H4 (cell line): Measurements from ENCODE around the gene SMARCAL1. TPM values are rescaled to one million over a fixed set of nuclear protein-coding genes. Genes with fewer than 3 reads are reported as not detected.

Experiments
- DNase-seq: peaks from one replicate; pipeline ENCODE4 v3.0.0-alpha.2; 2015; ENCODE audit warnings: low spot score
- total RNA-seq: library from RNA; depleted of rRNA; stranded (reverse); fragments of >200 nt; shearing (Covaris generic); gene quantifications from 2 replicates; pipeline ENCODE4 v1.2.3, GENCODE V29; 2014

Gene SMARCAL1
- total RNA-seq, 1 experiment from 2014 or later = 5.2 TPM

- peak; percentile 11 for DNase-seq
Measured at GRCh38 chr2:216426938-216427337, 14.7 kb downstream of the SMARCAL1 start.

DNA sequence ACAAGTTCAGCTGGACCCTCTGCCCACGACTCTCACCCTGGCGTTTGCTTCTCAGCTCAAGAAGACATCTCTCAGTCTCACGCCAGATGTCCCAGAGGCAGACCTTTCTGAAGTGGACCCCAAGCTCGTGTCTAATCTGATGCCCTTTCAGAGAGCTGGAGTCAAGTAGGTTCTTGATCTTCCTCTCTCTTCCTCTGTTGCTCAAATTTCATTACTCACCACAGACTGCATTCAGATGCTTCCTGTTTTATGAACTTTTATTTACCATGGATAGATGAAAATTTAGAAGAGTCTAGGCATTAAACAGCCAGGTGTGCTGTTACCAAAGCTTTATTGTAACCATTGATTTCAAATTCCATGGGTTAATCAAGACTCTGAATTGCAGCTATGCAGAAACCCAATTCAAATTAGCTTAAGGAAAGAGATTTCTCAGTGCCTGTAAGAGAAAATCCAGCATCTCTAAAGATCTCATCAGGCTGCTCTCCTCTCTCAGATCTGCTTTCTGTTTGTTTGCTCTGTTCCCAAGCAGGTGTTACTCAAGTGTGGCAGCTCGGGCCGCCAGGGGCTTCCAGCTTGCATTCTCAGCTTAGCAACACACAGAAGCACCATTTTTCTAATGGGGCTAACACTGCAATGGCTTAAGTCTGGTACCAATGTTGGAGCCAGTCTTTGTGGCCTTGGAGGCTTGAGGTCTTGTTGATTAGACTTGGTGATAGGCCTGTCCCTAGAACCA lies 16.5 kb downstream of the SMARCAL1 start:
- no peak for DNase-seq

GRCh38 chr2:216429428-216429827 lies 17.1 kb downstream of the SMARCAL1 start:
- DNase-seq = no peak

DNA sequence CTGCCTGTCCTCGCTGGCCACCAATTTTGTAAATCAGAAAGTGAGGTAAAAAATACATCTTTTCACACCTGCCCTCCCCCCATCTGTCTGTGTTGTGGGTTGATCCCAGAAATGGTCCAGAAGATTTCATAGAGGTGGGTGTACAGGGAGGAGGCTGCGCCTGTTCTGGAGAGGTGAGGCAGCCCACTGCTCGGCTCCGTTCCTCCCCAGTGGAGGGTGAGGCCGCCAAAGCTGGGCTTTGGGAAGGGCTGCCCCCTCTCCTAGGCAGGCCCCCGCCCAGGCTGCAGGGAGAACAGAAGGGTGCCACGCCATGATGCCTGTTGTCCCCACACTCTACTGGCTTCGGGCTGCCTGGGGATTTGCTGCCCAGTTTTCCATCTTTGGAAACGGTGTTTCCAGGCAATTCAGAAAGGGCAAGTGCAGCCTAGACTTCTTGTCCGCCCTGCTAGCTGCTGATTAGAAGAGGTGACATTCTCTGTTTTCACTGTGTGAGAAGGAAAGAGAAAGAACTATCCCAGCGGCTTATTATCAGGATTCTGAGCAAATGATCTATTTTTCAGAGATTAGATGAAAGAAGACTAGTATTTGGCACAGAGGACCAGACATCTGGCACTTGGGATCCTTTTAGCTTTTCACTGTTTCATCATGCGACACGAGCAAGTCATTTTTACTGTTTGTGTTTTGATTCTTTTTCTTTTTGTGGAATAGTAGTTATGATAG lies 18.7 kb downstream of the SMARCAL1 start:
- no peak for DNase-seq

DNA sequence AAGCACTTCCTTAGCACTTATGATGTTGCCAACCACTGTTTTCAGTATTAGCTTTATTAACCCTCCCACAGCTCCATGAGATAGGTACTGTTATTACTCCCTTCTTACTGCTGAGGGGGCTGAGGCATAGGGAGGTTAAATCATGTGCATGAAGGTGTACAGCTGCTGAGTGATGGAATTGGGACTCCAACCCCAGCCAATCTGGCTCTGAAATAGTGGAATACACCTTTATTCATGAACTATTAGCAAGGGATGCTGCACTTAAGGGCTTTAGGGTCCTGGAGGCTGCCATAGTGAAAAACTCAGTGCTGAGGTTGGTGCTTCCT lies 19.2 kb downstream of the SMARCAL1 start:
- DNase-seq = no peak

GRCh38 chr2:216436383-216436782 lies 24.1 kb downstream of the SMARCAL1 start:
- no peak for DNase-seq

DNA sequence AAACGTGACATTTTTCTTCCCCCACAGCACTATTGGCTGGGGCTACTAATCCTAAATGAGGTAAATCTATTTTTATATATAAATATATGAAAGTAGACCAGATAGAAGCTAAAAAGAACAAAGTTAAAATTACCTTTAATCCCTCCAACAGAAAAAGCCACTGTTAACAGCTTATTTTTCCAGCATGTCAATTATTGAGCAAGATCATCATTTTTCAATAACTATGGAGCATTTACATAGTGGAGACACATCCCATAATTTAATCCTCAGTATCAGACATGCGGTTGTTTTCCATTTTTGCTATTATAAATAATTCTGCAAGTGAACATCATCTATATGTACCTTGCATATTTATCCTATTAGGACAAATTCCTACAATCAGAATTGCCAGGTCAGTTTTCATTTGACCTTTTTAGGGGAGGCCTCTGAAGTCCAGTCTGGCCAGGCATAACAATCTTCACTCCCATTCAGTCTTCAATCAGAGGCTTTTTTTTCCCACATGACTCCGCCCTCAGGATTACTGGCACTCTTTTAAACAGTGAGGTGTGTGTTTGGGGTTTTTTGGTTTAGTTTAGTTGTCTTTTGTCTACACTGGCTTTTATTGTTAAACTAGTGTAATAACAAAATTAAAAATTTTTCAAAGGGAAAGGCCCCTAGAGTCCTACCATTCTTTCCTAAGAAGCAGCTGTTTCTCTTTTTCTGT lies 29.2 kb downstream of the SMARCAL1 start:
- no peak for DNase-seq

DNA sequence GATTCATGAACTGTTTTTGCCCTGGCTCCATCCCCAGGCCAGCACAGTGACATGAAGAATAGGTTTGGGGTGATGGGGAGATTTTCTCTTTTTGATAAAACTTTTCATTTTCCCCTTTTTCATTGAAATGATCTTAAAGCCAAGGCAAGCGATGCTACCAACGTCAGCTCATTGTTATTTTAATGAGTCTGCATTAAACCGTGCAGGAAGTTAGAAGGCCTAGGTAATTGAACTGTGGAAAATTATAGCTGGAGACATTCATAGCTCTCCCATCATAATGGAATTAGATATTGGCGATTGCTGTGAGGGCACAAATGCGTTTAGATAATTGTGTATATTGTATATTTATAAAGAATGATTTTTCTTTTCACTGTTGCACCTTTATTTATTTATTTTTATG lies 33.2 kb downstream of the SMARCAL1 start:
- DNase-seq = no peak

DNA sequence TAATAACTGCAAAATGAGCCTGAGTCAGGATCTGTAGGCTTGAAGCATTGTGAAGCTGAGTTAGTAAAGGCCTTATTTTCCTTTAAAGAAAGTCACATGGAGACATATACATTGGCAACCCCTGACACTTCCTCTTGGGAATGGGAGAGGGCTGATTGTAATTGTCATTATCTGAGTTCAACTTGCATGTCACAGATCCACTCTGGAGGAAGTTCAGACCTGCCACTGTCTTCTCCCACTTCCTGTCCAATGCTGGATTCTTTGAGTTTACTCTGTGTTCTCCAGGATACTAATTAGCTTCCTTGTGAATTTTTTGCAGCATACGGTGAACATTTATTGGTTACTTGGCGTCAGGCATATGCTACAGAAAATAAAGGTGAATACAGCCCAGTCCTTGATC lies 34.1 kb downstream of the SMARCAL1 start:
- DNase-seq = no peak

DNA sequence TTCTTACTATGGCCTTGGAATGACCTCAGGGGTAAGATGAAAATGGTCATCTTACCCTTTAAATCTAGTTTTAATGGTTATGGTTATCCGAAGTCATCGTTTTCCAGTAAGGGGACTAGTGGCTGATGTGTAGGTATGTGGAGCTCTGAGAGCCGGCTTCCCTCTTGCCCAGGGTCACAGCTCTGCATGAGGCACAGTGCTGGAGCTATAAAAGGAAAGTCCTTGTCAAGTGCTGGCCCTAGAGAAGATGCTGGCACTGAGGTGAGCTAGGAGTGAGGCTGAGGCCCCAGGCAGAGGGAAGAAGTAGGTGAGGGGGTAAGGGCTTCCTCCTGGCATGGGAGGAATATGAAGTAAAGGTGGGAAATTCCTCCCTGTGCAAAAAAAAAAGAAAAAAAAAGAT lies 35.0 kb downstream of the SMARCAL1 start:
- DNase-seq = no peak

DNA sequence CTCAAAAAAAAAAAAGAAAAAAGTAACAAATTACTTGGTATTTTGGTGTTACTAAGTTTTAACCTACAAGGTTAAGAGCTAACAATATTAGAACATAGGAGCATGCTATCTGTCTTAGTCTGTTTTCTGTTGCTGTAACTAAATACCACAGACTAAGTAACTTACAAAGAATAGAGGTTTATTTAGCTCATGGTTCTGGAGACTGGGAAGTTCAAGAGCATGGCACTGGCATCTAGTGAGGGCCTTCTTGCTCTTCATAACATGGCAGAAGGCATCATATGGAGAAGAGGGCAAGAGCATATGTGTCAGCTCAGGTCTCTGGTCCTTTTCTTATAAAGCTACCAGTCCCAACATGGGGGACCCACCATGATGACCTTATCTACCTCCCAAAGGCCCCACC lies 36.5 kb downstream of the SMARCAL1 start:
- no peak for DNase-seq

- DNase-seq = no peak
Measured at GRCh38 chr2:216450346-216450745, 38.1 kb downstream of the SMARCAL1 start.

DNA sequence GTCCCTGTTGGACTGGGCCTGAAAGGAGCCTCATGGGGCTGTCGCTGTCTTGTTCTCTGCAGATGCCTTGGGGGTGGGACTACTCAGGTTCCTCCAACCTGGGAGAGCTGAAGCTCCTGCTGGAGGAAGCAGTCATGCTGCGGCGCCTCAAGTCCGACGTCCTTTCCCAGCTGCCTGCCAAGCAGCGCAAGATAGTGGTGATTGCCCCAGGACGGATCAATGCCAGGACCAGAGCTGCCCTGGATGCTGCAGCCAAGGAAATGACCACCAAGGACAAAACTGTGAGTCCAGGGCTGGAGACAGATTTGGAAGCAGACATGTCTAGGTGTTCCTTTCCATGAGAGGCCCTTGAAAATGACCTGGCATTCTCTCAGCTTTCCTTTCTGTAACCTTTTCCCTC lies 38.5 kb downstream of the SMARCAL1 start:
- DNase-seq = no peak

GRCh38 chr2:216453955-216454614 lies 41.8 kb downstream of the SMARCAL1 start:
- no peak for DNase-seq

GRCh38 chr2:216463148-216463547 lies 50.9 kb downstream of the SMARCAL1 start:
- DNase-seq = no peak

- DNase-seq = no peak
Measured at GRCh38 chr2:216464104-216464720, 51.9 kb downstream of the SMARCAL1 start.

- DNase-seq = no peak
Measured at GRCh38 chr2:216465579-216466195, 53.4 kb downstream of the SMARCAL1 start.

GRCh38 chr2:216467845-216468244 lies 55.6 kb downstream of the SMARCAL1 start:
- DNase-seq = no peak

GRCh38 chr2:216469661-216470060 lies 57.4 kb downstream of the SMARCAL1 start:
- DNase-seq = no peak

GRCh38 chr2:216473187-216473586 lies 60.9 kb downstream of the SMARCAL1 start:
- no peak for DNase-seq

- no peak for DNase-seq
Measured at GRCh38 chr2:216474925-216475670, 62.8 kb downstream of the SMARCAL1 start.
